Measurements from ENCODE around the gene PRDM2. TPM values are rescaled to one million over a fixed set of nuclear protein-coding genes. Genes with fewer than 3 reads are reported as not detected.

Gene PRDM2
- total RNA-seq, 3 donors from 2014 or later (not counting 1 experiment from before 2014, with no cell fraction given): 168 to 193 (median 184) TPM

- peak overlapping the region in 1 of 2 donors; percentile 39 for H3K27ac Mint-ChIP-seq
- no peaks in the 10 kb centered on the region for H3K9me3 ChIP-seq (ENCODE audit: control insufficient read depth, insufficient read depth, low read length)
- ATAC-seq (no peak), DNase-seq (no peak)
- no peak overlapping the region for H3K27ac ChIP-seq (ENCODE audit: low read length)
- H3K4me3 Mint-ChIP-seq: no peak overlapping the region
- H3K4me3 ChIP-seq (ENCODE audit: low read length): no peak overlapping the region
- H3K4me1 Mint-ChIP-seq: peaks cover 56 to 63% of the 10 kb centered on the region in 2 donors
- no peaks in the 10 kb centered on the region for H3K27me3 Mint-ChIP-seq (ENCODE audit: low read depth in 2 of 2)
- H3K27me3 ChIP-seq (ENCODE audit: control insufficient read depth, insufficient read depth, low read length): no peaks in the 10 kb centered on the region
- intact Hi-C loops (cut with micrococcal nuclease): no loop called here
- WGBS (ENCODE audit: insufficient coverage): 96% methylated on average over 9 of the region's 10 CpGs
- no peak for TF ChIP-seq CTCF (IDR thresholded peaks at IDR 0.05)
- H3K9me3 Mint-ChIP-seq: no peaks in the 10 kb centered on the region
- H3K36me3 ChIP-seq (ENCODE audit: control insufficient read depth, insufficient read depth, low read length): no peaks in the 10 kb centered on the region
- H3K36me3 Mint-ChIP-seq: no peaks in the 10 kb centered on the region
- no peaks in the 10 kb centered on the region for H3K4me1 ChIP-seq (ENCODE audit: control insufficient read depth, insufficient read depth, low read length)
Observed at GRCh38 chr1:13799502-13800283, 99.7 kb downstream of the PRDM2 start.

- no peaks in the 10 kb centered on the region for H3K27me3 ChIP-seq (ENCODE audit: control insufficient read depth, insufficient read depth, low read length)
- no peak overlapping the region for H3K27ac ChIP-seq (ENCODE audit: low read length)
- Mint-ChIP-seq H3K27me3 (ENCODE audit: low read depth in 2 of 2) (no peaks in the 10 kb centered on the region), H3K4me1 (peaks cover 50 to 51% of the 10 kb centered on the region in 2 donors), H3K36me3 (no peaks in the 10 kb centered on the region), H3K9me3 (no peaks in the 10 kb centered on the region), H3K4me3 (no peak overlapping the region), H3K27ac (no peak overlapping the region)
- no peak for TF ChIP-seq CTCF (IDR thresholded peaks at IDR 0.05)
- no peaks in the 10 kb centered on the region for H3K36me3 ChIP-seq (ENCODE audit: control insufficient read depth, insufficient read depth, low read length)
- ATAC-seq: no peak
- intact Hi-C loops (cut with micrococcal nuclease): no loop called here
- no peak for DNase-seq
- WGBS (ENCODE audit: insufficient coverage): 92% methylated on average over 8 of the region's 8 CpGs
- no peaks in the 10 kb centered on the region for H3K9me3 ChIP-seq (ENCODE audit: control insufficient read depth, insufficient read depth, low read length)
- no peak overlapping the region for H3K4me3 ChIP-seq (ENCODE audit: low read length)
- H3K4me1 ChIP-seq (ENCODE audit: control insufficient read depth, insufficient read depth, low read length): no peaks in the 10 kb centered on the region
Observed at GRCh38 chr1:13801232-13801631, 101.2 kb downstream of the PRDM2 start.

DNA sequence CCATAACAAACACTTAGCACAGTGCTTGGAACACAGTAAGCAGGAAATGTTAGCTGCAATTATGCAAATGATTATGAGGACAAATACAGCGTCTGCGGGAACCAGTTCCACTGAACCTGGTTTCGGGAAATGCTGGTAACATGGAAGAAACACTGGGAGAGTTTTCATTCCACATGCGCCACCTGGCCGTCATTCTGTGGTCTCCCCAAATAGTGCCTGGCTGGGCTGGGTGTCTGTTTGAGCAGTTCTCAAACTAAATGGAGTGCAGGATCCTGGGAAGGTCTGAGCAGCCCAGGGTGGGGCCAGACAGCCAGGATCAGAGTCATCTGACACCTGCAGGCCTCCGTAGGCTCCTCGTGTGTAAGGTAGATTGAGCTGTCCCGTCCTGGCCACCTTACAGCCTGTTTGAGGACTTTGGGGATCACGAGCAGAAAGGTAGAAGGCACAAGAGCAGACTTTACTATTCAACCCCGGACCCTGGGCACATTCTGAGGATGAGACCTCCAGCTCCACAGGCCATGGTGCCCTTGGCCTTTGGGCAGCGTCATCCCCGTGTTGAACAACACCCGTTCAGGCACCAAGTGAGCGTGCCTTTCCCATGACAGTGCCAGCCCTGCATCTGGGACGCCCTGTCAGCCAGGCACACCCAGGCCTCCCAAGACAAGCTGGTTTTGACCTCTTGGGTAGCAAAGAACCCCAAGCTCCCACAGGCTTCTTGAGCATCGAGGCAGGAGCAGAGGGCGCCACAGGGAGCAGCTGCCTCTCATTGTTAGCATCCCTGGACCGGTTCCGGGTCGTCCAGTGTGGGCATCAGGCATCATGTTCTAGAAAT lies 101.9 kb downstream of the PRDM2 start:
- no peak for ATAC-seq
- Mint-ChIP-seq H3K9me3 (no peaks in the 10 kb centered on the region), H3K27me3 (ENCODE audit: low read depth in 2 of 2) (no peaks in the 10 kb centered on the region), H3K27ac (peak overlapping the region; percentile 74 to 80), H3K4me3 (no peak overlapping the region), H3K36me3 (no peaks in the 10 kb centered on the region), H3K4me1 (peaks cover 53 to 54% of the 10 kb centered on the region in 2 donors)
- intact Hi-C loops (cut with micrococcal nuclease): no loop called here
- Histone ChIP-seq H3K27me3 (ENCODE audit: control insufficient read depth, insufficient read depth, low read length) (no peaks in the 10 kb centered on the region), H3K9me3 (ENCODE audit: control insufficient read depth, insufficient read depth, low read length) (no peaks in the 10 kb centered on the region), H3K27ac (ENCODE audit: low read length) (no peak overlapping the region), H3K4me1 (ENCODE audit: control insufficient read depth, insufficient read depth, low read length) (no peaks in the 10 kb centered on the region), H3K36me3 (ENCODE audit: control insufficient read depth, insufficient read depth, low read length) (no peaks in the 10 kb centered on the region), H3K4me3 (ENCODE audit: low read length) (no peak overlapping the region)
- DNase-seq: no peak
- no peak for TF ChIP-seq CTCF (IDR thresholded peaks at IDR 0.05)
- WGBS (ENCODE audit: insufficient coverage): 96% methylated on average over 20 of the region's 20 CpGs
